ENCODE results near the gene SCRT2. TPM values are rescaled to one million over a fixed set of nuclear protein-coding genes. Genes with fewer than 3 reads are reported as not detected.

Gene SCRT2
- total and polyA plus RNA-seq, 9 of the 15 experiments (the other 6 are each of a cell fraction or from before 2014, with no cell fraction given) = 0.04 to 0.75 (median 0.13) TPM; not detected in 2

GRCh38 chr20:645318-646106, 30.1 kb downstream of the SCRT2 start:
- Histone ChIP-seq H3K27ac (ENCODE audit: extremely low read depth, low read depth, low read length) (peak overlapping the region; percentile 67; the same call in 2 of the 3 replicates), H3K36me3 (ENCODE audit: control insufficient read depth, insufficient read depth, low read length) (peaks cover 37% of the 10 kb centered on the region), H2AFZ (ENCODE audit: low read depth, low read length) (peak overlapping the region; percentile 17; the same call in 1 of the 2 replicates), H4K20me1 (replicated peaks; ENCODE audit: control insufficient read depth, insufficient read depth, low read length) (peaks cover 3% of the 10 kb centered on the region; the same call in 1 of the 2 replicates), H3K9me3 (replicated peaks; ENCODE audit: control insufficient read depth, insufficient read depth, low read depth, low read length) (no peaks in the 10 kb centered on the region), H3K4me2 (ENCODE audit: insufficient read depth, low read length) (peak overlapping the region; percentile 35; the same call in 1 of the 2 replicates), H3K4me3 (no peak overlapping the region), H3K4me1 (replicated peaks in 1 of 2; ENCODE audit: control insufficient read depth in 2 of 2, insufficient read depth in 2 of 2, low read length in 2 of 2) (peaks cover 18 to 19% of the 10 kb centered on the region in 2 experiments; a peak in 4 of 5 replicates), H3K79me2 (ENCODE audit: control insufficient read depth, insufficient read depth, low read length) (peaks cover 19% of the 10 kb centered on the region), H3K9me1 (ENCODE audit: control insufficient read depth, insufficient read depth, low read length) (no peaks in the 10 kb centered on the region), H3K27me3 (ENCODE audit: control insufficient read depth in 2 of 2, insufficient read depth in 2 of 2, low read length in 2 of 2) (no peaks in the 10 kb centered on the region), H3K9ac (ENCODE audit: insufficient read depth in 1 of 2, low read depth in 2 of 2, low read length in 2 of 2) (no peak overlapping the region; a peak in 1 of 4 replicates)
- intact Hi-C loops (cut with micrococcal nuclease) = loop anchor here (1.0 to 10.0 kb wide), 2 partner anchors 84 to 291 kb away; no protein-coding TSS in a partner anchor
- no TSS peak for BruUV-seq (replicated peaks)
- peak; percentile 88 for FAIRE-seq
- in situ Hi-C loops (cut with MboI) = loop anchor here (5.0 kb wide), 1 partner anchor 88 kb away; no protein-coding TSS in a partner anchor
- ATAC-seq = peak; percentile 87
- ChIA-PET CTCF (ENCODE audit: low intra/inter-chr PET ratio) (interaction anchor here (2.7 kb wide), 1 partner anchor 83 kb away, joined by 17 read pairs; no protein-coding TSS in a partner anchor), POLR2A (interaction anchor here (0.6 to 1.3 kb wide), 6 partner anchors 9 to 169 kb away, joined by 3 to 4 read pairs (median 3); partner anchors contain the start of gene CSNK2A1)
- 16% methylated on average over 15 of the region's 20 CpGs for WGBS (ENCODE audit: insufficient coverage, low coverage, missing lambda C conversion rate)
- DNase-seq (ENCODE audit: extremely low read depth in 1 of 4, low spot score in 3 of 4) = peak; percentile 57 to 82 (median 70)
- TF ChIP-seq CCAR2 (IDR thresholded peaks at IDR 0.05; ENCODE audit: low read depth, low read length) (no peak), RBM15 (IDR thresholded peaks at IDR 0.05; ENCODE audit: insufficient read depth, low read length) (no peak), ELF4 (CRISPR knock-in tag; IDR thresholded peaks at IDR 0.05) (no peak), HOXB6 (CRISPR knock-in tag; IDR thresholded peaks at IDR 0.05; ENCODE audit: borderline replicate concordance) (no peak), NCOA4 (IDR thresholded peaks at IDR 0.05; ENCODE audit: partially characterized antibody) (no peak), NFIX (CRISPR knock-in tag; IDR thresholded peaks at IDR 0.05; ENCODE audit: low read depth) (no peak), HNRNPUL1 (IDR thresholded peaks at IDR 0.05; ENCODE audit: low read length) (no peak), IRF2 (CRISPR knock-in tag; IDR thresholded peaks at IDR 0.05) (no peak), DIDO1 (tag; IDR thresholded peaks at IDR 0.05; ENCODE audit: low read depth) (no peak), ZBTB34 (CRISPR knock-in tag; IDR thresholded peaks at IDR 0.05) (no peak), ZZZ3 (IDR thresholded peaks at IDR 0.05) (no peak), E2F6 (IDR thresholded peaks at IDR 0.05; ENCODE audit: borderline replicate concordance in 1 of 2, extremely low read depth in 1 of 2, insufficient read depth in 1 of 2, insufficient read length in 1 of 2, low read depth in 1 of 2, low read length in 1 of 2, poor library complexity in 1 of 2, severe bottlenecking in 1 of 2) (no peak), MECOM (CRISPR knock-in tag; IDR thresholded peaks at IDR 0.05) (no peak), POLR2A (conservative IDR thresholded peaks at IDR 0.05) (0 out of 2 replicates have a peak, but pooled peaks have one; percentile 37), ZNF644 (tag; IDR thresholded peaks at IDR 0.05; ENCODE audit: low read depth) (no peak), ESRRA (IDR thresholded peaks at IDR 0.05; ENCODE audit: borderline replicate concordance, low read depth) (no peak)
- TF ChIP-seq, protein P1, sequence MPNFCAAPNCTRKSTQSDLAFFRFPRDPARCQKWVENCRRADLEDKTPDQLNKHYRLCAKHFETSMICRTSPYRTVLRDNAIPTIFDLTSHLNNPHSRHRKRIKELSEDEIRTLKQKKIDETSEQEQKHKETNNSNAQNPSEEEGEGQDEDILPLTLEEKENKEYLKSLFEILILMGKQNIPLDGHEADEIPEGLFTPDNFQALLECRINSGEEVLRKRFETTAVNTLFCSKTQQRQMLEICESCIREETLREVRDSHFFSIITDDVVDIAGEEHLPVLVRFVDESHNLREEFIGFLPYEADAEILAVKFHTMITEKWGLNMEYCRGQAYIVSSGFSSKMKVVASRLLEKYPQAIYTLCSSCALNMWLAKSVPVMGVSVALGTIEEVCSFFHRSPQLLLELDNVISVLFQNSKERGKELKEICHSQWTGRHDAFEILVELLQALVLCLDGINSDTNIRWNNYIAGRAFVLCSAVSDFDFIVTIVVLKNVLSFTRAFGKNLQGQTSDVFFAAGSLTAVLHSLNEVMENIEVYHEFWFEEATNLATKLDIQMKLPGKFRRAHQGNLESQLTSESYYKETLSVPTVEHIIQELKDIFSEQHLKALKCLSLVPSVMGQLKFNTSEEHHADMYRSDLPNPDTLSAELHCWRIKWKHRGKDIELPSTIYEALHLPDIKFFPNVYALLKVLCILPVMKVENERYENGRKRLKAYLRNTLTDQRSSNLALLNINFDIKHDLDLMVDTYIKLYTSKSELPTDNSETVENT (CRISPR knock-in tag; IDR thresholded peaks at IDR 0.05) = no peak

Data from K562 (cell line).